Keratinocyte (primary cell): ENCODE data around the gene HENMT1. TPM values are rescaled to one million over a fixed set of nuclear protein-coding genes. Genes with fewer than 3 reads are reported as not detected.

ENCODE experiments used
- DNase-seq: peaks from one replicate; pipeline ENCODE4 v3.0.0-alpha.2; 2011; ENCODE audit warnings: low read depth, missing footprints, low spot score
- FAIRE-seq: peaks from 2 replicates; lab custom pipeline; 2011; peaks lifted over from hg19 to GRCh38; lab: Jason Lieb, UNC
- H2AFZ ChIP-seq: 2 replicates; pipeline ENCODE4 v1.6.0; 2012; ENCODE audit warnings: low read length, control low read depth, inconsistent platforms; ENCODE audit not compliant: control insufficient read depth
- H3K27ac ChIP-seq: 2 replicates; pipeline ENCODE4 v1.5.1; 2011; ENCODE audit warnings: low read length; ENCODE audit not compliant: control insufficient read depth, insufficient read depth
- H3K27me3 ChIP-seq: 3 replicates; pipeline ENCODE4 v1.6.0; 2011; ENCODE audit warnings: low read length; ENCODE audit not compliant: control insufficient read depth, insufficient read depth; ENCODE audit errors: extremely low read depth
- H3K36me3 ChIP-seq, 2 experiments: 2 replicates in 1 of 2; 3 replicates in 1 of 2; pipeline ENCODE4 v1.5.1; 2011; ENCODE audit warnings: low read length in 2 of 2, mild to moderate bottlenecking in 1 of 2; ENCODE audit not compliant: control insufficient read depth in 2 of 2, insufficient read depth in 2 of 2; ENCODE audit errors: extremely low read depth in 1 of 2
- H3K4me1 ChIP-seq: 3 replicates; pipeline ENCODE4 v1.5.1; 2011; ENCODE audit warnings: low read length; ENCODE audit not compliant: control insufficient read depth, insufficient read depth; ENCODE audit errors: extremely low read depth
- H3K4me2 ChIP-seq: 3 replicates; pipeline ENCODE4 v1.6.0; 2011; ENCODE audit warnings: low read depth, low read length; ENCODE audit not compliant: control insufficient read depth, insufficient read depth; ENCODE audit errors: extremely low read depth
- H3K4me3 ChIP-seq, 3 experiments: fragments of 200-600 bp in 1 of 3; sonication (generic) in 1 of 3; 2 replicates in 2 of 3; 3 replicates in 1 of 3; pipeline ENCODE4 v1.5.1; 2011 to 2016; ENCODE audit warnings: low read length in 3 of 3, mild to moderate bottlenecking in 3 of 3, control low read depth in 2 of 3, inconsistent platforms in 1 of 3, low read depth in 1 of 3, mixed read lengths in 1 of 3, mixed run types in 1 of 3, moderate library complexity in 1 of 3; ENCODE audit not compliant: control insufficient read depth in 2 of 3, insufficient read depth in 2 of 3; ENCODE audit errors: extremely low read depth in 1 of 3
- H3K79me2 ChIP-seq: 2 replicates; pipeline ENCODE4 v1.6.0; 2012; ENCODE audit warnings: low read length; ENCODE audit not compliant: control insufficient read depth, insufficient read depth
- H3K9ac ChIP-seq: 3 replicates; pipeline ENCODE4 v1.6.0; 2011; ENCODE audit warnings: low read length; ENCODE audit not compliant: control insufficient read depth, insufficient read depth; ENCODE audit errors: extremely low read depth
- H3K9me1 ChIP-seq: 3 replicates; pipeline ENCODE4 v1.6.0; 2011; ENCODE audit warnings: low read length; ENCODE audit not compliant: control insufficient read depth, insufficient read depth; ENCODE audit errors: extremely low read depth
- H3K9me3 ChIP-seq: 2 replicates; pipeline ENCODE4 v1.5.1; 2012; ENCODE audit warnings: low read depth, low read length; ENCODE audit not compliant: control insufficient read depth
- H4K20me1 ChIP-seq: 3 replicates; pipeline ENCODE4 v1.6.0; 2011; ENCODE audit warnings: low read length; ENCODE audit not compliant: control insufficient read depth, insufficient read depth; ENCODE audit errors: extremely low read depth
- EZH2 ChIP-seq: IDR thresholded peaks from one replicate; pipeline ENCODE4 v1.6.1; 2012; ENCODE audit warnings: inconsistent platforms, mild to moderate bottlenecking, low read length, moderate library complexity
- dilution Hi-C: fragments of 300-500 bp; cut with MboI; formaldehyde crosslinking; loops from one replicate; pipeline ENCODE4 v1.7.0; 2020; ENCODE audit warnings: low sequenced_read_pairs; ENCODE audit not compliant: extremely low pct_ligation_motif_present
- polyA plus RNA-seq, 5 experiments: library from polyadenylated mRNA; depleted of rRNA in 3 of 5; stranded (reverse) in 3 of 5; stranded (forward) in 1 of 5; unstranded in 1 of 5; fragments of >200 nt; gene quantifications; 1 replicate in 1 of 5; 2 replicates in 3 of 5; 3 replicates in 1 of 5; pipeline versions ENCODE4 v1.2.1 to v1.2.3, GENCODE V29; 2011 to 2012; ENCODE audit warnings: missing spikeins in 2 of 5, low read depth in 1 of 5, low replicate concordance in 1 of 5
- TF ChIP-seq, protein P1 (sequence below), 3 experiments: IDR thresholded peaks in 1 of 3; conservative IDR thresholded peaks in 1 of 3; optimal IDR thresholded peaks in 1 of 3; 2 replicates in 2 of 3; 3 replicates in 1 of 3; pipeline versions ENCODE3 to v1.5.1; 2011; ENCODE audit warnings: low read length in 3 of 3, mild to moderate bottlenecking in 3 of 3, moderate library complexity in 2 of 3, control low read depth in 1 of 3, inconsistent platforms in 1 of 3; ENCODE audit not compliant: insufficient read depth in 2 of 3; ENCODE audit errors: extremely low read depth in 1 of 3

Gene HENMT1
- polyA plus RNA-seq, 1 donor (not counting 4 experiments of a cell fraction or from before 2014, with no cell fraction given) = 1.7 TPM

DNA sequence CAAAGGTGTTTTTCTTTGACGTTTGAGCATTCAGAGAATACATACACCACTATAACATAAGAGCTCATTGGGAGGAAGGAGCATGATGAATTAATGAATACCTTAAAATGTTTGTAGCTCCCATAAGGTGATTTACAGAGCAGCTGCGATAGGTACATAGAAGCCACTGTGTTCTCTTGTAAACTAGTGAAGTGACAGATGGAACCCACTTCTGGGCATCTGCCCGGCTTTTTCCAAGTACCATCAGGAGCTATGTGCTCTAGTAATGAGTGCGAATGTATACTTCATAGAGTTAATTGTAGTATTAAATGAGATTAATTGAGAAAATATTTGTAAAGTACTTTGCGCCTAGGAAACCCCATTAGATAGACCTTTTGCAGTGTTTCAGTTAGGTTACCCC, 48.4 kb downstream of the HENMT1 start:
- Histone ChIP-seq H3K27ac (no peak overlapping the region), H4K20me1 (no peaks in the 10 kb centered on the region), H2AFZ (no peak overlapping the region), H3K36me3 (no peaks in the 10 kb centered on the region), H3K4me1 (no peaks in the 10 kb centered on the region), H3K4me3 (no peak overlapping the region), H3K79me2 (no peaks in the 10 kb centered on the region), H3K9me3 (no peaks in the 10 kb centered on the region), H3K9me1 (no peaks in the 10 kb centered on the region), H3K9ac (no peak overlapping the region), H3K4me2 (no peak overlapping the region), H3K27me3 (no peaks in the 10 kb centered on the region)
- no peak for DNase-seq
- no peak for FAIRE-seq
- TF ChIP-seq EZH2 = no peak
- TF ChIP-seq, protein P1, sequence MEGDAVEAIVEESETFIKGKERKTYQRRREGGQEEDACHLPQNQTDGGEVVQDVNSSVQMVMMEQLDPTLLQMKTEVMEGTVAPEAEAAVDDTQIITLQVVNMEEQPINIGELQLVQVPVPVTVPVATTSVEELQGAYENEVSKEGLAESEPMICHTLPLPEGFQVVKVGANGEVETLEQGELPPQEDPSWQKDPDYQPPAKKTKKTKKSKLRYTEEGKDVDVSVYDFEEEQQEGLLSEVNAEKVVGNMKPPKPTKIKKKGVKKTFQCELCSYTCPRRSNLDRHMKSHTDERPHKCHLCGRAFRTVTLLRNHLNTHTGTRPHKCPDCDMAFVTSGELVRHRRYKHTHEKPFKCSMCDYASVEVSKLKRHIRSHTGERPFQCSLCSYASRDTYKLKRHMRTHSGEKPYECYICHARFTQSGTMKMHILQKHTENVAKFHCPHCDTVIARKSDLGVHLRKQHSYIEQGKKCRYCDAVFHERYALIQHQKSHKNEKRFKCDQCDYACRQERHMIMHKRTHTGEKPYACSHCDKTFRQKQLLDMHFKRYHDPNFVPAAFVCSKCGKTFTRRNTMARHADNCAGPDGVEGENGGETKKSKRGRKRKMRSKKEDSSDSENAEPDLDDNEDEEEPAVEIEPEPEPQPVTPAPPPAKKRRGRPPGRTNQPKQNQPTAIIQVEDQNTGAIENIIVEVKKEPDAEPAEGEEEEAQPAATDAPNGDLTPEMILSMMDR (optimal IDR thresholded peaks at IDR 0.05 in 1 of 3, IDR thresholded peaks at IDR 0.05 in 1 of 3, conservative IDR thresholded peaks at IDR 0.05 in 1 of 3; ENCODE audit: extremely low read depth in 1 of 3, insufficient read depth in 2 of 3, low read length in 3 of 3) = no peak
- dilution Hi-C loops = no loop called here

DNA sequence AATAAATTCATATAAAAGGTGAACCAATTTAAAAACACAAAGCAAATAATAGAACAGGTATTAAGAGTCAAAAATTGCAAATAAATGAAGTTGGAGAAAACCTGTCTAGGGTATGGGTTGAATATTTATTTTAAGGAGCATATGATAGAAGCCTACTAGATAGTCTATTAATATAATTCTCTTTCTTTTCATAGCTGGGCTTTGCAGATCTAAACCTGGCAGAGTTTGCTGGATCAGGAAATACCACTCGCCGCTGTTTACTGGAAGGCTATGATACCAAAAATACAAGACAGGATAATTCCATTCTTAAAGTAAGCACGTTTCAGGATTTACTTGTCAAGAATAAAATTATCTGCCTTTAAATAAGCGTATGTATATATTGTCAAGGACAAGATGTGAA, 48.9 kb downstream of the HENMT1 start:
- no peaks in the 10 kb centered on the region for H3K9me1 ChIP-seq
- no peak overlapping the region for H2AFZ ChIP-seq
- no peak overlapping the region for H3K27ac ChIP-seq
- DNase-seq (no peak), FAIRE-seq (no peak)
- H3K79me2 ChIP-seq = no peaks in the 10 kb centered on the region
- no peak overlapping the region for H3K4me3 ChIP-seq
- no peaks in the 10 kb centered on the region for H3K9me3 ChIP-seq
- H3K27me3 ChIP-seq = no peaks in the 10 kb centered on the region
- dilution Hi-C loops = no loop called here
- no peak overlapping the region for H3K9ac ChIP-seq
- no peak overlapping the region for H3K4me2 ChIP-seq
- no peak for TF ChIP-seq EZH2
- TF ChIP-seq, protein P1 (optimal IDR thresholded peaks at IDR 0.05 in 1 of 3, IDR thresholded peaks at IDR 0.05 in 1 of 3, conservative IDR thresholded peaks at IDR 0.05 in 1 of 3; ENCODE audit: extremely low read depth in 1 of 3, insufficient read depth in 2 of 3, low read length in 3 of 3) = no peak
- H3K4me1 ChIP-seq = no peaks in the 10 kb centered on the region
- H3K36me3 ChIP-seq = no peaks in the 10 kb centered on the region
- no peaks in the 10 kb centered on the region for H4K20me1 ChIP-seq
